CD4-positive, alpha-beta T cell (primary cell): ENCODE data around the gene TSPAN8. TPM values are rescaled to one million over a fixed set of nuclear protein-coding genes. Genes with fewer than 3 reads are reported as not detected.

ENCODE experiments used
- ATAC-seq: fragments of 200-7000 bp; cut with Tn5 transposase; one replicate; pipeline ENCODE4 v1.10.0; 2022; ENCODE audit warnings: mild to moderate bottlenecking; ENCODE audit not compliant: poor library complexity
- CTCF ChIA-PET: fragments of 350-600 bp; sonication (Branson Sonifier 250); formaldehyde crosslinking; loops from one replicate; lab custom pipeline; 2021; ENCODE audit warnings: antibody characterized with exemption, inconsistent platforms; lab: Charles Lee
- POLR2A ChIA-PET: fragments of 350-600 bp; sonication (Branson Sonifier 250); formaldehyde crosslinking; loops from one replicate; lab custom pipeline; 2021; ENCODE audit warnings: antibody characterized with exemption, inconsistent platforms; lab: Charles Lee
- DNase-seq, 14 experiments: peaks; one replicate each; pipeline ENCODE4 v3.0.0-alpha.2; 2013 to 2020; ENCODE audit warnings: mixed read lengths in 2 of 14
- H3K27ac ChIP-seq, 2 donors: one replicate each; pipeline versions ENCODE4 v1.5.1 to v1.7.0; 2013; ENCODE audit warnings: low read length in 2 of 2, low read depth in 1 of 2, mild to moderate bottlenecking in 1 of 2
- H3K27me3 ChIP-seq, 2 experiments: 1 replicate in 1 of 2; 2 replicates in 1 of 2; pipeline versions ENCODE4 v1.6.1 to v1.7.0; 2013; ENCODE audit warnings: low read length in 2 of 2, control low read depth in 1 of 2, mild to moderate bottlenecking in 1 of 2, moderate library complexity in 1 of 2; ENCODE audit not compliant: insufficient read depth in 2 of 2, control insufficient read depth in 1 of 2
- H3K36me3 ChIP-seq: one replicate; pipeline ENCODE4 v1.6.1; 2013; ENCODE audit warnings: low read length, control low read depth; ENCODE audit not compliant: insufficient read depth
- H3K4me1 ChIP-seq: one replicate; pipeline ENCODE4 v1.6.1; 2013; ENCODE audit warnings: low read length, control low read depth; ENCODE audit not compliant: insufficient read depth
- H3K4me3 ChIP-seq: one replicate; pipeline ENCODE4 v1.5.1; 2013; ENCODE audit warnings: mild to moderate bottlenecking, low read length, moderate library complexity
- H3K9me3 ChIP-seq, 2 experiments: 1 replicate in 1 of 2; 2 replicates in 1 of 2; pipeline versions ENCODE4 v1.6.1 to v1.7.0; 2013; ENCODE audit warnings: low read length in 2 of 2, mild to moderate bottlenecking in 2 of 2, control low read depth in 1 of 2, moderate library complexity in 1 of 2; ENCODE audit not compliant: control insufficient read depth in 1 of 2, insufficient read depth in 1 of 2
- H3K27ac Mint-ChIP-seq: one replicate; pipeline ENCODE4 v1.8.0; 2020; ENCODE audit warnings: mixed read lengths
- H3K27me3 Mint-ChIP-seq: one replicate; pipeline ENCODE4 v1.8.0; 2021; ENCODE audit warnings: mixed read lengths
- H3K36me3 Mint-ChIP-seq: one replicate; pipeline ENCODE4 v1.8.0; 2021; ENCODE audit warnings: low read depth, mixed read lengths
- H3K4me1 Mint-ChIP-seq: one replicate; pipeline ENCODE4 v1.8.0; 2021; ENCODE audit warnings: low read depth, mixed read lengths
- H3K4me3 Mint-ChIP-seq: one replicate; pipeline ENCODE4 v1.8.0; 2020; ENCODE audit warnings: mild to moderate bottlenecking, mixed read lengths
- H3K9me3 Mint-ChIP-seq: one replicate; pipeline ENCODE4 v1.8.0; 2020; ENCODE audit warnings: mixed read lengths
- intact Hi-C, 2 experiments: fragments of 100-400 bp; cut with DNase I in 1 of 2; cut with micrococcal nuclease in 1 of 2; formaldehyde crosslinking; loops; one replicate each; pipeline versions ENCODE4 v1.15.1 to v1.9.0; 2023 to 2025; cut with DNase I, micrococcal nuclease
- total RNA-seq, 174 experiments: library from RNA in 2 of 174; stranded (reverse) in 2 of 174; gene quantifications; one replicate each; pipeline ENCODE4 v1.2.3 and lab custom pipeline; 2021 to 2026
- TF ChIP-seq, protein P1 (sequence below): fragments of 200-600 bp; IDR thresholded peaks from one replicate; pipeline ENCODE4 v1.8.0; 2022; ENCODE audit warnings: antibody characterized with exemption, mild to moderate bottlenecking

The TSPAN8 gene
- total RNA-seq, 2 experiments from 2014 or later, result not detected

DNA sequence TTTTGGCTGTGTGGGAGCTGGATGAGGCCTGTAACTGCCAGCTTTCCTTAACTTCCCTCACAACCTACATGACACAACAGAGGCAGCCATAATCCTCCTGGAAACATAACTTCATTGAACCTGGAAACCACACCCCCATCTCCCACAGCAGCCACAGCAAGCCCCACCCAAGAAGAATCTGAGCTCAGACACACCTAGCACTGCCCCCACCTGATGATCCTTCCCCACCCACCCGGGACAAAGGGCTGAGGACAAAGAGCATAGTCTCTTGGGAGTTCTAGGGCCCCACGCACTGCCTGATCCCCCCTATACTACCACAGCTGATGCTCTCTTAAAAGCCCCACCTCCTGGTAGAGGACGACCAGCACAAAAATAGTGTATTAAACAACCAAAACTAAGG lies 29.6 kb upstream of the TSPAN8 start:
- no peaks in the 10 kb centered on the region for H3K9me3 Mint-ChIP-seq
- DNase-seq (no peak), ATAC-seq (no peak)
- intact Hi-C loops, result no loop called here
- no peak overlapping the region for H3K27ac Mint-ChIP-seq
- no peaks in the 10 kb centered on the region for H3K27me3 Mint-ChIP-seq
- Histone ChIP-seq H3K4me3 (no peak overlapping the region), H3K27ac (no peak overlapping the region), H3K36me3 (no peaks in the 10 kb centered on the region), H3K4me1 (no peaks in the 10 kb centered on the region), H3K27me3 (no peaks in the 10 kb centered on the region), H3K9me3 (peaks cover 0 to 4% of the 10 kb centered on the region in 2 experiments)
- TF ChIP-seq, protein P1, sequence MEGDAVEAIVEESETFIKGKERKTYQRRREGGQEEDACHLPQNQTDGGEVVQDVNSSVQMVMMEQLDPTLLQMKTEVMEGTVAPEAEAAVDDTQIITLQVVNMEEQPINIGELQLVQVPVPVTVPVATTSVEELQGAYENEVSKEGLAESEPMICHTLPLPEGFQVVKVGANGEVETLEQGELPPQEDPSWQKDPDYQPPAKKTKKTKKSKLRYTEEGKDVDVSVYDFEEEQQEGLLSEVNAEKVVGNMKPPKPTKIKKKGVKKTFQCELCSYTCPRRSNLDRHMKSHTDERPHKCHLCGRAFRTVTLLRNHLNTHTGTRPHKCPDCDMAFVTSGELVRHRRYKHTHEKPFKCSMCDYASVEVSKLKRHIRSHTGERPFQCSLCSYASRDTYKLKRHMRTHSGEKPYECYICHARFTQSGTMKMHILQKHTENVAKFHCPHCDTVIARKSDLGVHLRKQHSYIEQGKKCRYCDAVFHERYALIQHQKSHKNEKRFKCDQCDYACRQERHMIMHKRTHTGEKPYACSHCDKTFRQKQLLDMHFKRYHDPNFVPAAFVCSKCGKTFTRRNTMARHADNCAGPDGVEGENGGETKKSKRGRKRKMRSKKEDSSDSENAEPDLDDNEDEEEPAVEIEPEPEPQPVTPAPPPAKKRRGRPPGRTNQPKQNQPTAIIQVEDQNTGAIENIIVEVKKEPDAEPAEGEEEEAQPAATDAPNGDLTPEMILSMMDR, result no peak
- no peak overlapping the region for H3K4me3 Mint-ChIP-seq
- ChIA-PET POLR2A (no interaction called here), CTCF (no interaction called here)
- no peaks in the 10 kb centered on the region for H3K36me3 Mint-ChIP-seq
- H3K4me1 Mint-ChIP-seq, result no peaks in the 10 kb centered on the region

DNA sequence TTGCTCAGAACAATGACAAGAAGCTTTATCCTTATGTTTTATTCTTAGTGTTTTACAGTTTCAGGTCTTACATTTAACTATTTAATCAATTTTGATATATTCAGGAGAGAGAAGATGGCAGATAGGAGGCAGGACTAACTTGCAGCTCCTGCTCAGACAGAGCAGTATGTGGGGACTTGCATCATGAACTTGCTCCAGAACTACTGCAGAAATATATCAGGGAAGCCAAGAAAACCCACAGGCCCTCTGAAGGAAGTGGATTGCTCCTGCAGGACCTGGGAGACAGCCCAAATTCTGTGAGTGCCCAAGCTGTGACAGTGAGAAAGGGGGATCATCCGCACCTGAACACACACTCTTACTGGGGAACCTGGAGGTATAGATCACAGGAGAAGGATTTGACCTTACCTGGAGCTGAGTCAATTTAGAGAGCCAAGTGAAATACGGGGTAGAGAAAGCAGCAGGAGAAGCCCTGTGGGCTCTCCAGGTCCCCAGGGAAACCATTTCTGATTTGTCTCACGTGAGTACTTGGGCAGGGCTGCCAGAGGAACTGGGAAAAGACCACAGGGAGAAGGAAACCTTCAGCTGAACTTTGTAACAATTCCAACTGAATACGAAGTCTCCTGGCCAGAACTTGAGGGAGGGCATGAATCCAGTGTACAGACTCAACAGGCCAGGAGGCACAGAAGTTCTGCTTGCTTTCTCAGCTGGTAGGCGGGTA lies 28.9 kb upstream of the TSPAN8 start:
- Mint-ChIP-seq H3K9me3 (no peaks in the 10 kb centered on the region), H3K27me3 (no peaks in the 10 kb centered on the region), H3K4me1 (no peaks in the 10 kb centered on the region), H3K27ac (no peak overlapping the region), H3K4me3 (no peak overlapping the region), H3K36me3 (no peaks in the 10 kb centered on the region)
- H3K27me3 ChIP-seq, result no peaks in the 10 kb centered on the region
- ATAC-seq (no peak), DNase-seq (no peak)
- intact Hi-C loops, result no loop called here
- no peaks in the 10 kb centered on the region for H3K36me3 ChIP-seq
- TF ChIP-seq, protein P1, result no peak
- peaks cover 0 to 4% of the 10 kb centered on the region in 2 experiments for H3K9me3 ChIP-seq
- no peak overlapping the region for H3K27ac ChIP-seq
- no peak overlapping the region for H3K4me3 ChIP-seq
- CTCF ChIA-PET, result no interaction called here
- no peaks in the 10 kb centered on the region for H3K4me1 ChIP-seq
- POLR2A ChIA-PET, result no interaction called here

DNA sequence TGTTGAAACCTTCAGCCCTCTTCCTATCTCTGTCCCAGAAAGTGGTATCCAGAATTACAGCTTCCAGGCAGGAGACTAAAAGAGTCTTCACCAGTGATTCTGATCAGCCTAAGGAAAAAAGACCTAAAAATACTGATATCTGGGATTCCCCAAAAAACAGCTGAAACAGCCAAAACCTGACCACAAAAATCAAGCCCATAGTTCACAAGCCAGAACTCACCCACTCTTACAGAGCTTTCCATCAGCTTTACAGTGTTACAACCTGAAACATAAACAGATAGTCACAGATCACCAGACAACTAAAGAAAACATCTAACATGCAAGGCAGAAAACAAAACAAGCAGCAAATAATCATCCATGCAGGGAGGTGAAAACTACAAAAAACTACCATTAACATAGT lies 26.0 kb upstream of the TSPAN8 start:
- Histone ChIP-seq H3K4me1 (no peaks in the 10 kb centered on the region), H3K36me3 (no peaks in the 10 kb centered on the region), H3K9me3 (peaks cover 0 to 4% of the 10 kb centered on the region in 2 experiments), H3K4me3 (no peak overlapping the region), H3K27ac (no peak overlapping the region), H3K27me3 (no peaks in the 10 kb centered on the region)
- H3K27me3 Mint-ChIP-seq, result no peaks in the 10 kb centered on the region
- no peak overlapping the region for H3K27ac Mint-ChIP-seq
- no peak overlapping the region for H3K4me3 Mint-ChIP-seq
- DNase-seq (no peak), ATAC-seq (no peak)
- no peaks in the 10 kb centered on the region for H3K9me3 Mint-ChIP-seq
- CTCF ChIA-PET, result no interaction called here
- POLR2A ChIA-PET, result no interaction called here
- intact Hi-C loops, result no loop called here
- no peaks in the 10 kb centered on the region for H3K36me3 Mint-ChIP-seq
- no peaks in the 10 kb centered on the region for H3K4me1 Mint-ChIP-seq
- TF ChIP-seq, protein P1, result no peak
